CD4-positive, alpha-beta T cell treated with Interleukin-4 for 1 hour (primary cell): ENCODE results near the gene RTL5.

Experiments used
- DNase-seq, 2 donors: peaks; one replicate each; pipeline ENCODE4 v3.0.0-alpha.2; 2020 to 2022

Gene RTL5

DNA sequence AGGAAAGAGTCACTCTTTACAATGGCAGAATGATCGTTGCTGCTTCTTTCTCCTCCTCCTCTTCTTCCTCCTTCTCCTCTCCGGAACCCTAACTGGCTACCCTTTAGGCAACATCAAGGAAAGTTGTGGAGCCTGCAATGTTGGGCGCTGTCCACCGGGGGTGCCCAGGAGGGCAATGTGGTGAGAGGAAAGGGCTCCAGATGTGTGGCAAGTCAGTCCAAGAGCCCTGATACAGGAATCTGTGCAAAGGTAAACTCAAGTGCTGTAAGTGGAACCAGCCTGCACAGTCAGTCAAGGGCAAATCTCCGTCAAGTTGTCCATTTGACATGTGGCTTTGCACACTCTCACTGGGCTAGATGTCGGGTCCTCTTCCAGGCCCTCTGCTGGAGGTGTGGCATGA lies 2.8 kb downstream of the RTL5 start:
- no peak for DNase-seq

DNA sequence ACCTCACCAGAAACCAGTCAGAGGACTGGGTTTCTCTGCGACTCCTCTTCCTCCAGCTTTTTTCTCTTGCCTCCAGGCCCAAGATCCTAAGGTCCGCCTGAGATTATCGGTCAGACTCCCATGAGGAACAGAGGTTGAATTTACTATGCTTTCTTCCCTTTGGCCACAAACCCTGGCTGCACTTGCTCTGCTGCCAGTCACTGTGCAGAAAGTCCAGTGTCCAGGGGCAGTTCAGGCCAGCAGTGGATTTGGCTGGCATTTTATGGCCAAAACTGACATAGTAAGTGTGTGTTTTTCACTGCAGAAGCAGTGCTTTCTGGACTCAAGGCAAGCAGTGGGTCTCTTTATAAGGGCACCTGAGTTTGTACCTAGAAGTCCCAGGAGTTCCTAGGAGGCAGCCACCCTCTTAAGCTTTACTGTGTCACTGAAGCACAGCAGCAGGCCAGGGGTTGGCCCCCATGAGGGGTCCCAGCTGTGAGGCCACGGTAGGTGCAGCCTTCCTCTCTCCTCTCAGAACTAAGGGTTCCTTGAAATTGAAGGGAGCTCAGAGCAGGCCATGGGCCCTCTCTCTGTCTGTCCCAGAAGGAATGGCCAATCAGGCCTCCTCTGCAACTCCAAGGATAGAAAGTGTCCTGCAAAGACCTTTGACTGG lies 3.4 kb downstream of the RTL5 start:
- DNase-seq: no peak

DNA sequence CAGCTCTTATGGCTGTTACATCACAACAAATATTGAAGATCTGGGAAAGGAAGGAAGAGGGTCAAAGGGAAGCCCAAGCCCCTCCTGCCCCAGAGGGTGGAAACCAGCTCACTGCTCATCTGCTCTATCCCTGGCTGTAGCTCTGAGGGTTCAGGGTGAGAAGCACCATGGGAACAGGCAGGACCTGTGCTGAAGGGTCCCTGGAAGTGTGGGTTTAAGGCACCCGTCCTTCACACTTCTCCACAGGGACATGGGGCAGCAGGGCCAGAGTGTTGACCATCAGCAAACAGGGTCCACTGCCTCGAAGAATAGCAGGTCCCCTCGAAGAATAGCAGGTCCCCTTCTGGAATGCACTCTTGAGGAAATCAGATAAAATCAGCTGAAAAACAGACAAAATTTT lies 4.4 kb downstream of the RTL5 start:
- DNase-seq: no peak

DNA sequence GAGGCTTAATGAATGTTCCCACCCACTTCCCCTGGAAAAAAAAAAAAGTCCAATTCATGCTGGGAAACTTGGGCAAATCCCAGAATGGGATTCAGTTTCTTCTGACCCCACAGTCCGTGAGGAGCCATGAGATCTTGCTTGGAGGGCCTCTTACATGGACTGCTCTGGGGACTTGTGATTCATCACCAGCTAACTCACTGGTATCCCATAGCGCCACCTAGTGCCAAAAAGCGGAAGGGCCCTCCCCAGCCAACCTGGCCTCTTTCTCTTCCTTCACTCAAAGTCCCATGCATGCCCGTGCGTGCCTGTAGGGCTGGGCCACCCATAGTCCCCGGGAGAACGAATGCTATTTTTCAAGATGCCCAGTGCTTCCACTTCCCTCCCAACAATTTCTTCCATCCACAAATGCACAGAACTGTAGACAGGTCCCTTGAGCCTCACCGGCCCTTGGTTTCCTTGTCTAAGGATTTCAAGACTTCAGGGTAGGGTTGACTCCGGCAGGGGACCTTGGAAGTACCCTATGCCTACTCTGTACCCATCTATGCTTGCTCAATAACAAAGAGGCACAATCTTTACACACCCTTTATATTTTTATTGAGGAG lies 5.1 kb downstream of the RTL5 start:
- peak; percentile 81 to 82 for DNase-seq

DNA sequence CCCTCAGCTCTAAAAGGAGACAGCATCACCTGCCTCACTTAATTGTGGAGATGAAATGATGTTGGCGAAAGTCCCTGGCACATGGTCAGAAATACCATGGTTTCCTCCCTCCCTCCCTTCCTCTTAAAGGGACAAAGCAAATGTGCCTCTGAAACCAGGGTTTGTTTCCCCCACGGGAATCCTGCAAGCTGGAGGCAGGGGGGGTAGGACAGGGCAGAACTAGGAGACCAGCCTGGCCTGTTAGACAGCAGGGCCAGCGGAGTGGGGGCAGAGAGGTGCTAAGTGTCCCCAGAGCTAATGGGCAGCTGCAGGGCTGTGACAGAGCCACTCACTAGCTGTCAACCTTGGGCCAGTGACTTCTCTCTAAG lies 5.7 kb downstream of the RTL5 start:
- DNase-seq: no peak

DNA sequence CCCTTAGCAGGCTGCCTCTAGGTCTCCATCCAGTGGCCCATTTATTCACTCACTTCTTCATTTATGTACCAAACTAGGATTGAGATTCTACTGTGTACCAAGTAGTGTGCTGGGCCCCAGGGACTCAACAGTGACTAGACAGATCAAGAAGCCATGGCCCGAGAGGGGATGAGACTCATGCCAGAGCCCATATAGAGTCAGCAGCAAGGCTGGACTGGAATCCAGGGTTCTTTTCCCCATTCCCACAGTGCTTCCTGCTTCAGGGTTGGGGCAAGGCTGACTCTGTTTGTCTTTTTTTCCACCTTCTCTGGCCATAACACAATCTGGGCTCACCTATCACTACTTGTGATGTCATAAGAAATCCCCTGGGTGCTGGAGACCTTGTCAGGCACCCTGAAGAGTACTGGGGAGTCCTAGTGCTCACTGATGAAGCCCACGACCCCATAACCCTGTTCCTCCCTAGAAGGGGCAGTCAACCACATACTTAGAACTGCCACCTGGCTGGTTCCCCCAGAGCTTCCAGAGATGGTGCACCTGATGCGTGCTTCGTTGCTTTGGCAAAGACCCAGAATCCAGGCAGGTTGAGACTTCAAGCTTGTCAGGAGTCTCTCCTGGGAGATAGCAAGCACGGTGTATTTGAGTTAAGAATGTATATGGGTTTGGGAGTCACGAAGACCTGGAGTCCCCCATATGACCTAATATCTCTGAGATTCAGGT lies 6.2 kb downstream of the RTL5 start:
- DNase-seq: no peak

DNA sequence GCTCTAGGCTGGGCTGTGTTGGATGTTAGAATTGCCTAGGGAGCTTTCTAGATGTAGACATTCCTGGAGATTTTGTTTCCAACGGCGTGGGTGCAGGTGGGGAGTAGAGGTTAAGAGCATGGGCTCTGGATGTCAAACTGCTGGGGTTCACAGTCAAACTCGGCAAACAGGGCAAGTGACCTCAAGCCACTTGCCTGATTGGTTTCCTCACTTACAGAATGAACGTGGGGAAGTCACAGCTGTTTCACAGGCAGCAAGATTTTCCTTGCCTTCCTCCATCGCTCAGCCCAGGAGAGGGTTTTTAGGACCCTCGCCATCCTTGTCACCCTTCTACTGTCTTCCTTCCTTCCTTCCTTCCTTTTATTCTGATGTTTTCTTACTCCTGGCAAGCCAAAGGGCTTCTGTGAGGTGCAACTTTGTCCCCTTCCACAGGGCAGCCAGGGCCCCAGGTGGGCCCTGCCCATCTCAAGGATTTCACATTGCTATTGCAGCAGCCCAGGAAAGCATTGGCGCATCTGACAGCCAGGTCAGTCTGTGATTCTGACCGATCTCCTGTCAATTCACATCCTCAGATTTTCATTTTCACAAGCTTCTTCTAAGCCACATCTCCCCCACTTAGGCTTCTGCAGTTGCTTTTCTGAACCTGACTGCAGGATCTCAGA lies 7.0 kb downstream of the RTL5 start:
- DNase-seq: no peak

DNA sequence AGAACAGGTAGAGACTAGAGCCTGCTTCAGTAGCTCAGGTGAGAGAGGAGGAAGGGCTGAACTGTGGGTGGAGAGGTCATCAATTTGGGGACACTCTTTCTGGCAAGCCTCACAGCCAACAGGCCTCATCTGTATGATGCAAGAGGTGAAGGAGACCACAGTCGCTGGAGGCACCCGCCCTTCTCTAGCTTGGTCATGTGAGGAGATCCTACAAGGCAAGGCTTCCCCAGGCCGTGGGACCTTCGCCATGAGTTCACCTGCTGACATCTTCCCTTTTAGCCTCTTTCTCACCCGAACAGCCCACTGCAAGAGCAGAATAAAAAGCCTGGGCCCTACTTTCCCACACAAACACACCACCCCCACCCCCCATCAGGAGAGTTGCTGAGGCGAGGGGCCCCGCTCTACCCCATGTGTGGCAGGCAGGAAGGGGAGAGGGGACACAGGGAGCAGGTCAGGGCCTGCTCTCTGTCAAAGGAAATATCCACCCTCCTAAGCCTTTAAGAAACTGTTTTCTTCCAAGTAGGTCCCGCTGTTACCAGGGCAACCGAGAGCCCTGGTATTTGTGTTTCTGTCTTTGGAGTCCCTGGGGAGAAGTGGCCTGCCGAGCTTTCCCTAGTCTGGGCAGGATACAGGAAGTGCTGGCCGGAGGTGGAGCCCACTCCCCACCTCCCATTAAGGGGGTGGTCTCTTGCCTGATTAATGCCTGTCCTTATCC lies 8.1 kb downstream of the RTL5 start:
- DNase-seq: peak in 1 of 2 donors; percentile 41

DNA sequence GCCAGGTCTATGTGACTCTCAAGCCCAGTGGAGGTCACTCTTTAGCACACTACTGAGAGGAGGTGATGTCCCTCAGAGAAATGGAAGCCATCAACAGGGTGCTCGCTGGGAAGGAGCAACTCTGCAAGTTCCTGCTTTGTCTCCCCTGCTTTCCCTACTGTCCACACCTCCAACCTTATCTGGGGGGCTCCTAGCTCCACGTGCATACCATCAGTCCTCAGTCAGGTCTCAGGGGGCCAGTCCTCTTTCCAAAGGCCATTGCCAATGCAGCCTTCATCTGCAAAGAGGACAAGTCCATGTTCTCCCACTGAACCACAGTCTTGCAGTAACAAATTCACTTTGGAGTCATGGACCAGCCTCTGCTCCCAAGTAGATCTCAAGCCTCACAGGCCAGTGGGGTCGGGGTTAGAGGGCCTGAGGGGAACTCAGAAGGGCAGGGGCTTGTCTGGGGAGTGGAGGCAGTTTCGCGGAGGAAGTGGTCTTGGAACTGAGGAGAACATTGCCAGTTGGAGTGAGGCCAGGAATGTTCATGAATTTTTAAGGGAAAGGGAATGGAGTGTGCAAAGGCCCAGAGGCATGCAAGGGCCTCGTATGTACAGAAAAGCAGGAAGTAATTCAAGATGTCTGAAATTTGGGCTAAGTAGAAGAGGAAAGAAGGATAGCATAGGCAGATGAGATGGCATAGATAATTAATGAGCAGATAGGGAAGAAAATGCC lies 8.9 kb downstream of the RTL5 start:
- DNase-seq: no peak

DNA sequence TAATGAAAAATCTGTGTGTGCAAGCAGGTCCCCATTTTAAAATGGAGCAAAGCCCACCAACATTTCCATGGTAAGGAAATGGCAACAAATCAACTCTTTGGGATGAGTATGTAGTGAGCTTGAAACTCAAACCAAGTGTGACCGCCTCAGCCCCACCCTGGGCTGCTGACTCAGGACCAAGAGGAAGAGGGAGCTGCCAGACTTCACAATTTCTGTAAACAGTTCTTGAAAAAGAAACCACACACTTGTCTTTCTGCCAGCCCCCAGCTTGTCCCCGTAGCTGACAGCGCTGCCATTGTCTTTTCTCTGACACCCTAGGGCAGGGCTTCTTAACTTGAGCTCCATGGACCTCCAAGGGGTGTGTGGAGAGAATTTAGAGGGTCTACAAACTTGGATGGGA lies 10.3 kb downstream of the RTL5 start:
- peak; percentile 55 to 65 for DNase-seq

DNA sequence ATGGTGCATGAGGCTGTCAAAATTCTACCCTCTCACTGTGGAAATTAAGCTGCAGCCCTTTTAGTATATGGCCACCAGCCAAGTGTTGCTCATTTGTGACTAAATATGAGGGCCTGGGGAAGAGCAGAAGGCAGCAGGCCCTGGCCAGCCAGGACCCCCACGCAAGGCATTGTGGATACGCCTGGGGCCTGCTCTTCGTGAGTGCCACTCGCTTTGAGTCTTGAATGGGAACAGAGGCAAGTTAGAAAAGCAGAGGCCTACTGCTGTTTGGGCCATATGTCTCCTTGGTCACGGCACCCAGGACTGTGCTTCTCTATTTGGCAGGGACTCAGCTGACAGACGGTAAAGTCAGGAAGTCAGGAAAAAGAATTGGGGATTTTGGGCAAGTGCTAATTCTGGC lies 10.9 kb downstream of the RTL5 start:
- DNase-seq: no peak

DNA sequence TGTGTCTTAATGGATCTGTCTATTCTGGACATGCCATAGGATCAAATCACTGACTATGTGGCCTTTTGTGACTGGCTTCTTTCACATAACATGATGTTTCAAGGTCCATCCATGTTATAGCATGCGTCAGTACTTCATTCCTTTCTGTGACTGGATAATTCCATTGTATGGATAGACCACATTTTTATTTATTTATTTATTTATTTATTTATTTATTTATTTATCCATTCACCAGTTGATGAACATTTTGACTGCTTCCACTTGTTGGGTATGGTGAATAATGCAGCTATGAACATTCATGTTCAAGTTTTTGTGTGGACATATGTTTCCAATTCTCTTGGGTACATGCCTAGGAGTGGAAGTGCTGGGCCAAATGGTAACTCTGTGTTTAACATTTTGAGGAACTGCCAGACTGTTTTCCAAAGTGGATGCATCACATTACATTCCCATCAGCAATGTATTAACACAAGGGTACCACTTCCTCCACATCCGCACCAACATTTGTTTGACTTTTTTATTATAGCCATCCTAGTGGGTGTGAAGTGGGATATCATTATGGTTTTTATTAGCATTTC lies 14.0 kb downstream of the RTL5 start:
- DNase-seq: no peak

DNA sequence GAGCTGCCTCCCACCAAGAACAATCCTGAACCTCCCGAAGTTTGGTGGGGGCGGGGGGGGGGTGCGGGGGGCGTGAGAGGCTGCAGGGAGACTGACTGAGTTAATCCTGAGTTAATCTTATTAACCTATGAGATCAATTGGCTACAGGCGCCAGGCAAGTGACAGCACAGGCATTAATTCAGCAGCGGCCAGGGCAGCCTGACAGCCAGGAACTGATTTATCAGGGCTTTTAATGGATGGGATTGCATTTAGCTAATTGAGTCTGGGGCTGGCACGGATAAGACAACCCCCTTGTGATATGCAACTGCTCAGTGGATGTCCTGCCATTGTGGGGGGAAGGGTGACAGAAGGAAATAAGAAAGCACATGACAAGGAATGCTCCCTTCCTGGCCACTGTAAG lies 16.3 kb downstream of the RTL5 start:
- DNase-seq: no peak

DNA sequence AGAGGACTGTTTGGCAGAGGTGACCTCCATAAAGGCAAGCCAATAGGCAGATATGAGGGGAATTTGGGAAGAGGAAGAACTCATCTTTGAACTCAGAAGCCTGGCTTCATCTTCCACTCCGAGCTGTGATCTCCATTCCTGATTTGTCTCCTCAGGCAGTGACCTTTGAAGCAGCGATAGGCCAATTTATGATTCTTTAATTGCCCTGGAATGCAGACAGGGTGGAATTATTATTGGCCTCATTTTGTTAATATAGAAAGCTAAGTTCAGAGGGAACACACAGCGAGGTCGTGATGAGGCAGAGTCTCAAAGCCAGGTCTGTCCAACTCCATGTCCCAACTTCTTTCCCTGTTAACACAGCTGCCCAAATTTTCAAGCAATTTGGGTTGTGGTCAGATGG lies 16.9 kb downstream of the RTL5 start:
- no peak for DNase-seq

DNA sequence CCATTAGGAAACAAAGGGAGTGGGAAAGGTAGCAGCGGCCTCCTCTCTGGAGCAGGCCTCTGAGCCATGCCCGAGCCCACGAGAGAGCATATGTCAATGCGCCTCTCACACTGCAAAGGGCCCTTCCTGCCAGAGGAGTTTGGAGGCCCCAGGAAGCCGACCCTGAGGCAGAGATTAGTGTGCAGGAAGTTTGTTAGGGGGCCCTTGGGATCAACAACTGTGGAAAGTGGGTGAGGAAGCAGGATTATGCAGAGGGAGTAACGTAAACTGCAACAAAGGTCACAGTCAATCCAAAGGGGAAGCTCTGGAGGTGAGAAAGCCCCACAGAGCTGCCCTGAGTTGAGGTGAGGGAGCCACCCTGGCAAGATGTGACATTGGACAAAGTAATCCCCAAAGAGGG lies 17.4 kb downstream of the RTL5 start:
- DNase-seq: no peak

DNA sequence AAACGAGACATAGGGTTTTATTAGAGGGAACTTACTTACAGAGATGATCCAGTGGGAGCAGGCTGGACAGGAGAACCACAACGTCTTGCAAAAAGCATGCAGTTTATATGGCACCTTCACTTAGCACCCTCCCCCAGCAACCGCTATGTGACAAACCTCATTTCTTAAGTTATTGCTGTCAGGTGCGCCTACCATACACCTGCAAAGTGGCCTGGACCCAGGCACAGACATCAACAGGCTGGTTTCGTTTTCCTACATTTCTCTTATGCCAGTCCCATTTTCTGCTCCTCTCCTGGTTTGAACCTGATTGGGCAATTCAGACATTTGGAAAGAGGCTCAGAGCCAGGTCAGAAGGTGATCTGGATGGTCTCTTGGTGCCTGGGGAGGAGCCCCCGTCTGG lies 18.3 kb downstream of the RTL5 start:
- DNase-seq: no peak

DNA sequence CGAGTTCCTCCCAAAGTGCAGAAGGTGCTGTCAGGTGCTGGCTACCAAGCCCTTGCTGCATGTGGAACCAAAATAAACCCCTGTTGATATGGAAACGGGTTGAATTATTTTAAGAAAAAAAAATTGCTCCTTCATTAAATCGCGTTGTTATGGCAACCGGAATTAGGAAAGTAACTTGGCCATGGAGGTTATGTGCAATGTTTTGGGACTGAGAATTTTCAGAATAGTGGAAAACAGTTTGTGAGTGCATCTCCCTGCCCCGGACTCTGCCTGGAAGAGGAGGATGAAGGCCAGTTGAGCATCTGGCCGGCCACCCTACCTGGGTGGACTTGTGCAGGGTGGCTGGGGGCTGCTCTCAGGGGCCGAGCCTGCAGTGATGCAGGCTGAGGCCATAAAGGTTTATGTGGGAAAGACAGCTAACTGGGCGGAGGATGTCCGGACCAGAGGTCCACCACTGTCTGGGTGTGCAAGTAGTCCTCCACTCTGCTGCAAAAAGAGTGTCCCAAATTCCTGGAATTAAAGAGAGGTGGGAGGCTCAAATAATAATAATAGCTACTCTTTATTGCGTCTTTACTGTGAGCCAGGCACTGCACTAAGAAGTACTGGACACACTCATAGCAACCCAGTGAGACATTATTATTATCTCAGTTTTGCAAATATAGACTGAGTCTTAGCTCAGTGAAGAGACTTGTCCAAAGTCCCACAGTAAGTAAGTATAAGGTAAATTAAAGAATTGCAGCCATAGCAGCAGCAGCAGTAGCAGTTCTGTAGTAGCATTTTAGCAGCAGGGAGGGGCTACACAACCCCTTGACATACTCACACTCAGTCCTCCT lies 20.6 kb downstream of the RTL5 start:
- DNase-seq: no peak

DNA sequence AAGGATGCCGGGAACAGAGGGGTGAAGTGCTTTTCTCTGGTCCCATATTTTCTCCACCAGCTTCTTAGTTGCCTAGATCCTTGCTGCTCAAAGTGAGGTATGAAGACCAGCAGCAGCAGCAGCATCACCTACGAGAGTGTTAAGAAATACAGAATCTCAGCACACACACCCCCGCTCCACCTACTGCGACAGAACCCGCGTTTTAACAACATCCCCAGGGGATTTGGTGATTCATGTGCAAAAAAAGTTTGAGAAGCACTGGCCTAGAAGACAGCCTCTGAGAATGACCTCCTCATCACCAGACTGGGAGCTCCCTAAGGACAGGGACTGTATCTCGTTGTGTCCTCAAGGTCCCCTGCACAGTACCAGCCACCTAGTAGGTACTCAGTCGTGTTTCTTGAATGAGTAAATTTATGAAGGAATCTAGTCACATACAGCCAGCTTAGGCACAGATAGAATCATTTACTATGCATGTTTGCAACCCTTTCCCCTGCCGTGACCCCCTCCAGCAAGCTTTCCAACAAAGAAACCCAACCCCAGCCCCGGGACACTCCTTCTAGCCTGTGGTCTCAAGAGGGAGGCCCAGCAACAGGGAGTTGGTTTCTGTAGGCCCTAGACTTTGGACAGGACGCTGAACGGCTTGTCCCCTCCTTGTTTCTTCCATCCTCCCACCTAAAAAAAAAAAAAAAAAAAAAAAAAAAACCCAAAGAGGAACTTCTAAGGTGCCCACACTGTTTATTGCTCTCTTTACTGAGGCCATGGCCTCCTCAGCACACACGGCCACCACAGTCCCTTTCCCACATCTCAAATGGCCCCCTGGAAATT lies 21.5 kb downstream of the RTL5 start:
- DNase-seq: no peak

DNA sequence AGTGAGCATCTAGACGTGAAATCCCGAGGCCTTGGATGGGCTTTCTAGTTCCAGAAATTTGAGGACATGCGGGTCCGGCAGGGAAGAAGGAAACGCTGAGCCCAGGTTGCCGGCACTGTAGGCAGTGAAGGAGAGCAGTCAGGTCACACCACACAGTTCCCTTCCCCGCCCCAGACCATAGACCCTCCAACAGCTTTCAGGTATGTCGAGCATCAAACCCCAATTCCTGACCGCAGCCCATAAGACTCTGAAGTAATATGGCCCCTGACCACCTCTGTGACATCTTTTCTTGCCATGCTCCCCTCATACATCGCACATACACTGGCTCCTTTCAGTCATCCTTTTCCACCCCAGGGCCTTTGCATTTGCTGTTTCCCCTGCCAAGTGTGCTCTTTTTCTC lies 23.0 kb downstream of the RTL5 start:
- DNase-seq: no peak

DNA sequence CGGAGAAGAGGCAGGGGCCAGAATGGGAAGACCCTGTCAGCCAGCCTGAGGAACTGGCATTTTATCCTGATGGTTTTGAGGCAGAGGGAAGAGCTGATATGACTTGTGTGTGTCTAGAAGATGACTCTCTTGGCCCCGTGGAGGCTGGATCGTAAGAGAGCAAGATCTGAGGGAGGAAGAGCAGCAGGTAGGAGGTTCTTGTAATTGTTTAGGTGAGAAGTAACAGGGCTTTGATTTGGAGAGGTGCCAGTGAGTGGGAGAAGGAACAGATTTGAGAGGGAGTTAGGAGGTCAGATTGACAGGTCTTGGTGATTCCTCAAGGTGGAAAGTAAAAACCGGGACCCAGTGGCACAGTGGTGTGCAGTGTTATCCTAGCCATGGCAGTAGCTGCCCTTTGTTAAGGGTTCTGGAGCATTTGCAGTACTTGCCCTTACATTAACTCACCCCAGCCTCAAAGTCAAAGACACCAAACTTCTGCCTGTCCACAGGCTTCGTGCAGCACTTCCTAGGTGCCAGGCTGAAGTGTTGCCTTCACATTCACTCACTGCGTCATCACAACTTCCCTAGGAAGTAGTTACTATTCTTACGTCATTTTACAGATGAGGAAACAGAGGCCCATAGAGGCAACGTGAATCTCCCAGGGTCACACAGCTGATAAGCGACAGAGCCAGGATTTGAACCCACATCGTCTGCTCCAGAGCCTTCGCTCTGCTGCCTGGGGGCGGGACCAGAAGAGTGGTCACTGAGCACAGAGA lies 23.7 kb downstream of the RTL5 start:
- peak in 1 of 2 donors; percentile 38 for DNase-seq
